Stimulated activated CD4-positive, alpha-beta T cell treated with anti-CD3 and anti-CD28 coated beads, TNF-alpha, amount 100 ng/mL, for 24 hours (primary cell): ENCODE results near the gene TTC12.

ENCODE experiments used
- DNase-seq, 3 experiments: peaks; one replicate each; pipeline ENCODE4 v3.0.0-alpha.2; 2020; ENCODE audit warnings: low read depth in 3 of 3

Gene TTC12

GRCh38 chr11:113314389-113315301 is at the start of gene TTC12:
Gene TTC12, plus strand, starts transcription at chr11:113314583. Its CDS starts 1,675 bp downstream, at chr11:113316258.
- peak; percentile 86 to 93 (median 87) for DNase-seq

GRCh38 chr11:113265362-113265761 is 49.0 kb upstream of the TTC12 start:
- DNase-seq: no peak

- no peak for DNase-seq
Measured at GRCh38 chr11:113267493-113267892, 46.9 kb upstream of the TTC12 start.

- DNase-seq: no peak
Measured at GRCh38 chr11:113269096-113269495, 45.3 kb upstream of the TTC12 start.

GRCh38 chr11:113269636-113270035 is 44.7 kb upstream of the TTC12 start:
- no peak for DNase-seq

GRCh38 chr11:113270080-113270479 is 44.3 kb upstream of the TTC12 start:
- DNase-seq: no peak

- DNase-seq: no peak
Measured at GRCh38 chr11:113271551-113272245, 42.7 kb upstream of the TTC12 start.

GRCh38 chr11:113272281-113272680 is 42.1 kb upstream of the TTC12 start:
- no peak for DNase-seq

GRCh38 chr11:113272927-113273615 is 41.3 kb upstream of the TTC12 start:
- DNase-seq: no peak

- no peak for DNase-seq
Measured at GRCh38 chr11:113273720-113274119, 40.7 kb upstream of the TTC12 start.

- DNase-seq: no peak
Measured at GRCh38 chr11:113274713-113275582, 39.4 kb upstream of the TTC12 start.

- DNase-seq: no peak
Measured at GRCh38 chr11:113275602-113276001, 38.8 kb upstream of the TTC12 start.

GRCh38 chr11:113276466-113276865 is 37.9 kb upstream of the TTC12 start:
- no peak for DNase-seq

GRCh38 chr11:113277907-113278306 is 36.5 kb upstream of the TTC12 start:
- no peak for DNase-seq

- DNase-seq: no peak
Measured at GRCh38 chr11:113278481-113278880, 35.9 kb upstream of the TTC12 start.

GRCh38 chr11:113278925-113279324 is 35.5 kb upstream of the TTC12 start:
- DNase-seq: no peak

- DNase-seq: no peak
Measured at GRCh38 chr11:113279591-113279990, 34.8 kb upstream of the TTC12 start.

- no peak for DNase-seq
Measured at GRCh38 chr11:113281052-113281725, 33.2 kb upstream of the TTC12 start.

- DNase-seq: no peak
Measured at GRCh38 chr11:113282898-113283437, 31.4 kb upstream of the TTC12 start.

- DNase-seq: no peak
Measured at GRCh38 chr11:113283881-113284280, 30.5 kb upstream of the TTC12 start.
